ENCODE data around the gene ELFN1. TPM values are rescaled to one million over a fixed set of nuclear protein-coding genes. Genes with fewer than 3 reads are reported as not detected.
A peak's percentile ranks its signal among the peaks of the same experiment; 100 is the strongest.

Gene ELFN1
- total RNA-seq = under 1 TPM; 0.06 to 0.19 TPM

- Mint-ChIP-seq H3K4me3 (peak within 1 kb of the TSS; percentile 42), H3K27ac (no peak within 1 kb of the TSS), H3K4me1 (peaks cover 5% of the 10 kb centered on the region), H3K27me3 (peaks cover 10% of the 10 kb centered on the region), H3K36me3 (ENCODE audit: low read depth) (no peaks in the 10 kb centered on the region), H3K9me3 (no peaks in the 10 kb centered on the region)
- no peak for ATAC-seq (replicated peaks)
Observed at GRCh38 chr7:1669954-1670893, at the start of gene ELFN1. Gene ELFN1 (plus strand): TSS chr7:1670277. CDS start chr7:1744597, 74,320 bp downstream.

DNA sequence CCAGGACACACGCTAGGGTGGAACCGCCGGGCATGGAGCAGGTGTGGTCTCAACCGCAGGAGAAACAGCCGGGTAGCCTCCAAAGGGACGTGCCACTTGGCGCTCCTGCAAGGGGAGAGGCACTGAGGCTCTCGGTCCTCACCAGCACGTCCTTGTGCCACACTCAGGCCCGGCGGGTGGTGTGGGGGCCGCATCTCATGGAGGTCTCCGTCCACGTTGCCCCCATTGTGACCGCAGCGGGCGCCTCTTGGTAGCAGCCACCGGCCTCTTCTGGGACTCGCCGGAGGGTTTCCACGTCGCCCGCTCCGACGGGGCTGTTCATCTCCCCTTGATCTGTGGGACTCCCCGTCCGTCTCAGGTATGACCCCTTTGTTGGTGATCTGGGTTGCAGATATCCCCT lies 49.2 kb upstream of the ELFN1 start:
- H3K4me3 Mint-ChIP-seq = no peak overlapping the region

GRCh38 chr7:1621718-1622117 lies 48.4 kb upstream of the ELFN1 start:
- no peak overlapping the region for H3K27ac Mint-ChIP-seq
- no peaks in the 10 kb centered on the region for H3K4me1 Mint-ChIP-seq
- H3K4me3 Mint-ChIP-seq = no peak overlapping the region
- no peak for ATAC-seq (replicated peaks)
- no peaks in the 10 kb centered on the region for H3K27me3 Mint-ChIP-seq
- H3K9me3 Mint-ChIP-seq = no peaks in the 10 kb centered on the region
- no peaks in the 10 kb centered on the region for H3K36me3 Mint-ChIP-seq (ENCODE audit: low read depth)

More for the DNA sequence above, 49.2 kb upstream of the ELFN1 start:
- ATAC-seq (replicated peaks) = no peak
- Mint-ChIP-seq H3K9me3 (no peaks in the 10 kb centered on the region), H3K4me1 (no peaks in the 10 kb centered on the region), H3K27me3 (no peaks in the 10 kb centered on the region), H3K27ac (no peak overlapping the region), H3K36me3 (ENCODE audit: low read depth) (no peaks in the 10 kb centered on the region)

- H3K27ac Mint-ChIP-seq = no peak overlapping the region
- no peaks in the 10 kb centered on the region for H3K9me3 Mint-ChIP-seq
- no peak for ATAC-seq (replicated peaks)
- no peaks in the 10 kb centered on the region for H3K27me3 Mint-ChIP-seq
- no peaks in the 10 kb centered on the region for H3K4me1 Mint-ChIP-seq
- no peak overlapping the region for H3K4me3 Mint-ChIP-seq
- no peaks in the 10 kb centered on the region for H3K36me3 Mint-ChIP-seq (ENCODE audit: low read depth)
Observed at GRCh38 chr7:1622441-1622840, 47.6 kb upstream of the ELFN1 start.

- no peaks in the 10 kb centered on the region for H3K36me3 Mint-ChIP-seq (ENCODE audit: low read depth)
- H3K4me1 Mint-ChIP-seq = no peaks in the 10 kb centered on the region
- no peak for ATAC-seq (replicated peaks)
- H3K27me3 Mint-ChIP-seq = no peaks in the 10 kb centered on the region
- H3K9me3 Mint-ChIP-seq = no peaks in the 10 kb centered on the region
- H3K4me3 Mint-ChIP-seq = no peak overlapping the region
- no peak overlapping the region for H3K27ac Mint-ChIP-seq
Observed at GRCh38 chr7:1623810-1624209, 46.3 kb upstream of the ELFN1 start.

DNA sequence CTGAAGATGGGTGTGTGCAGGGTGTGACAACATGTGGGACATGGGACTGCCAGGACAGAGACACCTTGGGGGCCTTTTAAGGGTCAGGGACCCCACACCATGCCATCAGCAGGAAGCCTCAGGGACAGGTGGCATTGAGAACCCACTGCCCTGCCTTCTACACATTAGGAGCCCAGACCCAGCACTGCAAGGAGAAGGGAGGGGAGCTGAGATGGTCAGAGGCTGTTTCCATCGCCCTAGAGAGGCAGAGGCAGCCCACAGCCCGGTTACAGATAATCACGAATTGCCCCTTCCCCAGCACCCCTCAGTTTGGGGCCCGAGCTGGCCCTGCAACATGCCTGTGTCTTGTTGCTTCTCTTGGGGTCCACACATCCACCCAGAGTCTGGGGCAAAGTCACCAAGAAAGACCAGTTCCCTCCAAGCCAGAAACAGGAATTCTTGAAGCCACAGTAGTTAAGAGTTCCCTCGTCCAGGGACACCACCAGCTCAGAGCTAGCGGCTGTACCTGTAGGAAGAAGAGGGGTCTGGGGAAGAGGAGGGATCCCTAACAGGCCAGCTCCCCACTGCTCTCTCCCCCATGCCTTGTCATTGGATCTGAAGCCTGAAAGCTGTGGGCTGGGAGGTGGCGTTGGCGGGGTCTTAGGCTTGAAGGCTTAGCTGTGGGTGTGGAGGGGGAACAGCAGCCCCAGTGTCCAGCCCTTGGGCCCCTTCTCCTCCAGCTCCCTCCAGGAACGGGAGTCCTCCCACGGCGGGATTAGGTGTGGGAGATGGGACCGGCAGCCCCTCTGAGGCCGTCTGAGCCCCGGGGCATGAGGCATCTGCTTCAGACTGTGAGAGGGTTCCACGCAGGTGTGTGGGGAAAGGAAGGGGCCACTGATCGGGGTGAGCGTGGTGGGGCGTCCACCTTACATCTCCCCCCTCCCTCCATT lies 44.8 kb upstream of the ELFN1 start:
- Mint-ChIP-seq H3K4me1 (no peaks in the 10 kb centered on the region), H3K4me3 (no peak overlapping the region), H3K27me3 (no peaks in the 10 kb centered on the region), H3K36me3 (ENCODE audit: low read depth) (no peaks in the 10 kb centered on the region), H3K9me3 (no peaks in the 10 kb centered on the region), H3K27ac (no peak overlapping the region)
- ATAC-seq (replicated peaks) = no peak

DNA sequence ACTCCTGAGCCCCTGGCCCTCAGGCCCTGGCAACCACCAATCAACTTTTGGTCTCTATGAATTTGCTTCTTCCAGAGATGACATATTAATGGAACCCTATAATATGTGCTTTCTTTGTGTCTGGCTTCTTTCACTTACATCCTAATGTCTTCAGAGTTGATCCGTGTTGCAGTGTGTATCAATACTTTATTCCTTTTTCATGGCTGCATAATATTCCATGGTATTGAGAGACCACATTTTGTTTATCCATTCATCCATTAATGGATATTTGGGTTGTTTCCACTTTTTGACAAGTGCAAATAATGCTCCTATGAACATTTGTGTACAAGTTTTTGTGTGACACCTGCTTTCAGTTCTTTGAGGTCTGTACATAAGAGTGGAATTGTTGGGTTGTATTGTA lies 43.3 kb upstream of the ELFN1 start:
- no peaks in the 10 kb centered on the region for H3K4me1 Mint-ChIP-seq
- H3K36me3 Mint-ChIP-seq (ENCODE audit: low read depth) = no peaks in the 10 kb centered on the region
- no peaks in the 10 kb centered on the region for H3K9me3 Mint-ChIP-seq
- no peak overlapping the region for H3K4me3 Mint-ChIP-seq
- H3K27me3 Mint-ChIP-seq = peaks cover 10% of the 10 kb centered on the region
- ATAC-seq (replicated peaks) = no peak
- no peak overlapping the region for H3K27ac Mint-ChIP-seq

- H3K27ac Mint-ChIP-seq = no peak overlapping the region
- ATAC-seq (replicated peaks) = no peak
- no peaks in the 10 kb centered on the region for H3K4me1 Mint-ChIP-seq
- no peaks in the 10 kb centered on the region for H3K36me3 Mint-ChIP-seq (ENCODE audit: low read depth)
- no peak overlapping the region for H3K4me3 Mint-ChIP-seq
- H3K9me3 Mint-ChIP-seq = peaks cover 4% of the 10 kb centered on the region
- peaks cover 20% of the 10 kb centered on the region for H3K27me3 Mint-ChIP-seq
Observed at GRCh38 chr7:1630700-1631336, 39.3 kb upstream of the ELFN1 start.

- Mint-ChIP-seq H3K4me3 (no peak overlapping the region), H3K9me3 (peaks cover 4% of the 10 kb centered on the region), H3K36me3 (ENCODE audit: low read depth) (no peaks in the 10 kb centered on the region), H3K27me3 (peaks cover 20% of the 10 kb centered on the region), H3K27ac (no peak overlapping the region), H3K4me1 (no peaks in the 10 kb centered on the region)
- ATAC-seq (replicated peaks) = no peak
Observed at GRCh38 chr7:1631678-1632077, 38.4 kb upstream of the ELFN1 start.

DNA sequence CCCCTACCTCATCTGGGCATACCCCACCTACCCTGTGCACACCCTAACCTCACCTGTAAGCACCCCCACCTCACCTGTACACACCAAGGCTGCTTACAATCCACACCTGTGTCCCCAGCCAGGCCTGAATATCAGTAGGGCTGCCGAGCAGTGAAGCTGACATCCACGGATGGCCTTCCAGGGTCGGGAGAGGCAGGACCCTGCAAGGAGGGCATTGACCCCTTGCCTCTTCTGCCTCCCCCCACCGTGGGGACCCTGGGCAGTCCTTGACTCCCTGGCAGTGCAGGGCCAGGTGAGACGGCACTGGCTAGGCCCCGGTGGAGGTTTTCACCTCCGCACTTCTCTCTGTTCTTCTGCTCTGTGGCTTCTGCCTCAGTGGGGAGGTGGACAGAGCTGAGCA lies 37.6 kb upstream of the ELFN1 start:
- H3K27ac Mint-ChIP-seq = no peak overlapping the region

GRCh38 chr7:1632916-1633785 lies 36.9 kb upstream of the ELFN1 start:
- Mint-ChIP-seq H3K36me3 (ENCODE audit: low read depth) (no peaks in the 10 kb centered on the region), H3K4me1 (no peaks in the 10 kb centered on the region), H3K27me3 (peaks cover 20% of the 10 kb centered on the region), H3K4me3 (no peak overlapping the region), H3K9me3 (peaks cover 7% of the 10 kb centered on the region), H3K27ac (no peak overlapping the region)
- ATAC-seq (replicated peaks) = no peak

More for the DNA sequence above, 37.6 kb upstream of the ELFN1 start:
- no peaks in the 10 kb centered on the region for H3K4me1 Mint-ChIP-seq
- H3K36me3 Mint-ChIP-seq (ENCODE audit: low read depth) = no peaks in the 10 kb centered on the region
- H3K27me3 Mint-ChIP-seq = peaks cover 20% of the 10 kb centered on the region
- no peak overlapping the region for H3K4me3 Mint-ChIP-seq
- ATAC-seq (replicated peaks) = no peak
- H3K9me3 Mint-ChIP-seq = peaks cover 7% of the 10 kb centered on the region

DNA sequence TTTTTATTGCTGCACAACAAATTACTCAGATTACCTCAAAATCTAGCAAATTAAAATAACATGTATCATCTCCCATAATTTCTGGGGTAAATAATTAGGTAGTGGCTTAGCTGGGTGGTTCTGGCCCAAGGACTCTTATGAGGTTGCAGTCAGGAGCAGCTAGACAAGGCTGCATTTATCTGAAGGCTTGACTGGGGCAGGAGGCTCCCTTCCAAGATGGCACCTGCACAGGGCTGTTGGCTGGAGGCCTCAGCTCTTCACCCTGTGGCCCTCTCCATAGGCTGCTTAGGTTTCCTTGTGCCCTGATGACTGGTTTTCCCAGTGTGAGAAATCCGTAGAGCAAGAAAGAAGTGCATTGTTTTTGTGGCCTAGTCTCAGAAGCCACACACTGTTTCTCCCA lies 34.7 kb upstream of the ELFN1 start:
- Mint-ChIP-seq H3K27ac (no peak overlapping the region), H3K4me3 (no peak overlapping the region), H3K36me3 (ENCODE audit: low read depth) (no peaks in the 10 kb centered on the region), H3K9me3 (peaks cover 7% of the 10 kb centered on the region), H3K27me3 (peaks cover 20% of the 10 kb centered on the region), H3K4me1 (no peaks in the 10 kb centered on the region)
- ATAC-seq (replicated peaks) = no peak

DNA sequence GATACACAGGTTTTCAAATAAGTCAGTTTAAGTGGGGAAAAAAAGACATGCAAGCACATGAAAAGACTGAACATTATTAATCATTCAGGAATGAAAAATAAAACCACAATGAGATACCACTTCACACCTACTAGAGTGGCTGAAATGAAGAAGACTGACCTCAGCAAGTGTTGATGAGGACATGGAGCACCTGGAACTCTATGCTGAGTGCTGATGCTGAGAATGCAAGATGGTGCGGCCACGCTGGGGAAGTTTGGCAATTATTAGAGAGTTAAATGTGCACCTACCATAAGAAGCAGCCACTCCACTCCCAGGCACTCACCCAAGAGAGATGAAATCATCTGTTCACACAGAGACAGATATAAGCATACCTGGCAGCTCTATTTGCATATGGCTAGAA lies 32.9 kb upstream of the ELFN1 start:
- Mint-ChIP-seq H3K27me3 (peaks cover 10% of the 10 kb centered on the region), H3K4me1 (no peaks in the 10 kb centered on the region), H3K4me3 (no peak overlapping the region), H3K36me3 (ENCODE audit: low read depth) (no peaks in the 10 kb centered on the region), H3K27ac (no peak overlapping the region), H3K9me3 (peaks cover 7% of the 10 kb centered on the region)
- ATAC-seq (replicated peaks) = no peak

Measured in activated T-helper 17 cell treated with anti-CD3 and anti-CD28 coated beads, Interleukin-2, amount 50 U/mL, for 72 hours (primary cell).